GM03348 (cell line): ENCODE data around the gene ESRRG.
"Not testable (repeated sequence)": the region's sequence is repeated elsewhere in the genome, so short reads cannot be mapped to it uniquely, and the experiment has no call there.

Source experiments
- DNase-seq: peaks from one replicate; pipeline ENCODE4 v3.0.0; 2012; ENCODE audit warnings: low spot score

Gene ESRRG

DNA sequence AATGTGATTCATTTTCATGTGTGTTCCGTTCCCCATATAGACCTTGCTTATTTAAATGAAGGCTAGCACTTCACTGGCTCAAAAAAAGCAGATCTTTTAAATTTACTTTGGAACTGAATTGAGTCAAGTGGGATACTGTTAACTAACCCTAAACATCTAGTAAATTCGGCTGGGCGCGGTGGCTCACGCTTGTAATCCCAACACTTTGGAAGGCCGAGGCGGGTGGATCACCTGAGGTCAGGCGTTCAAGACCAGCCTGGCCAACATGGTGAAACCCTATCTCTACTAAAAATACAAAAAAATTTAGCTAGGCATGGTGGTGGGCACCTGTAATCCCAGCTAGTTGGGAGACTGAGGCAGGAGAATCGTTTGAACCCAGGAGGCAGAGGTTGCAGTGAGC lies 19.2 kb downstream of the ESRRG start:
- DNase-seq, result not testable (repeated sequence)

DNA sequence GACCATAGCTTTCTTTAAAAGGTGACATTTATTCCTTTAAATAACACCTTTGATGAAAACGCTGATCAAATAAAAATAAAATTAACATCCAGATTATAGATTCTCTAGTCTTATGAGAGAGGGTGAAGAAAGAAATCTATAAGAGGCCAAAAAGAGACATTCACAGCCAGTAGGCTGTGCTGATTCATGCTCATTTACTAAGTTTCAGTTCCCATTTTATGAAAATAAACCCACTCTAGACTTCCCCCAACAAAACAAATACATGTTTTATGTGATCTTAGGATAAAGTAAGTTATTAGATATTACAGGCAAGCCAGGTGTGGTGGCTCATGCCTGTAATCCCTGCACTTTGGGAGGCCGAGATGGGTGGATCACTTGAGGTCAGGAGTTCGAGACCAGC lies 21.1 kb downstream of the ESRRG start:
- DNase-seq, result no peak

DNA sequence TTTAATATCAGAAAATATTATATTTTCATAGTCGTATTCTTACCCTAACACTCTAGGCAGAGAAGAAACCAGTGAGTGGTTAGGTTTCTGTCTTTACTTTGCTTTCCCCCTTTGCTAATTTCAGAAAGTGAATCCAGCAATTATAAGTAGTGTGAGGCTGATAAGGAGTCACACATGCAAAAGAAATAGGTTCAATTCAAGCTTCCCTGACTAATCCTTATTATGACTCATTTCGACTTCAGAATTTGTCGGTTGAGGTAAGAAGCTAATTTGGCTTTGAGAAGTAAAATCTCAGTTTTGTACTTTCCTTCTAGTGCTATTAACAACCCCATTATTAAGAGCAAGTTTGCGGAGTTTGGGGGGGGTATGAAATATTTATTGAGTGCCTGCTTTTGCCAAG lies 22.4 kb downstream of the ESRRG start:
- DNase-seq, result no peak

DNA sequence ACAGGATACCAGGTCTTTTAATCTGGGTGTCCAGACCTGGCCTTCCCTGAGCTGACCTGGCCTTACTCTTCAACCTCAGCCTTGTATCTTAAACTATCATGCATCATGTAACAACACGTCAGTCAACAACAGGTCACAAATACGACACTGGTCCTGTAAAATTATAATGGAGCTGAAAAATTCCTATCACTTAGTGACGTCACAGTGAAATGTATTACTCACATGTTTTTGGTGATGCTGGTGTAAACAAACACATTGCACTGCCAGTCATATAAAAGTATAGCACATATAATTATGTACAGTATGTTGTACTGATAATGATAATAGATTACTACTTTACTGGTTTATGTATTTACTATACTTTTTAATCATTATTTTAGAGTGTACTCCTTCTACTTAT lies 31.5 kb downstream of the ESRRG start:
- no peak for DNase-seq

DNA sequence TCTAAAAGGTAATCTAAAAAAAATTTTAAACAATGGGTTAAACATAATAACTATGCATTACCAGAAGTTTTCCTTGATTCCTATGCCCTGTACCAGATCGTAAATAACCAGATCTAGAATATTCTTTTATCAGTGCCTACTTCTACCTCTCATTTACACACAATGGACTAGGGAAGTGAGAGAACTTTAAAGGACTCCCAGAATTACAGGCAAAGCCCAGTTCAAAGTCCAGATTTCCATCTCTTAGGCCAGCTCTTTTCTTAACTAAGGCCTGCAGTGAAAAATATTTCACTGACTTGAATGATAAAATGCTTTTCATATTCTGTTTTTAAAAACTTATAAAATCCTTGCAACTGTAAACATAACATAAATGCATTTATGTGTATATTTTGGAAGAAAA lies 32.6 kb downstream of the ESRRG start:
- no peak for DNase-seq

DNA sequence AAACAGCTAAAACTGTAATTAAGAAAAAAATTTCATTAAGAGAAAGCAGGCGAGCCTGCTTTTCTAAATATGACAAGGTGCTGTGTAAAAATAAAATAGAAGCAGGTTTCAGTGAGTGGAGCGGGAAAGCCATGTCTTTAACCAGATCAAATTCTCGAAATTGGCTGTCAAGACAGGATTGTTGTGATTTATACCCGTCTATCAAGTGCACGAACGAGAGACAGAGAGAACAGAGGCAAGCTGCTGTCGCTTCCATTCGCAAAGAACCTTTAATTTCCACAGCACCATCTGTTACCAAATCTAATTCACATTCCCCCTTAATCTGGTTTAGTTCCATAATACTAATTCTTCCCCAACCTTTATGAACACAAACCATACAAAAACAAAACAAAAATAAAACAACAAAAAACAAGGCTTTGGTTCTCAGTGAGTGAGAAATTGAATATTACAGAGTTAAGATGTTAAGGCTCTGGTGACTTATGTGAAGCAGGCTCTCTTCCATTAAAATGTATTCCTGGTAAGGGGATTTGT lies 35.0 kb downstream of the ESRRG start:
- DNase-seq, result no peak

DNA sequence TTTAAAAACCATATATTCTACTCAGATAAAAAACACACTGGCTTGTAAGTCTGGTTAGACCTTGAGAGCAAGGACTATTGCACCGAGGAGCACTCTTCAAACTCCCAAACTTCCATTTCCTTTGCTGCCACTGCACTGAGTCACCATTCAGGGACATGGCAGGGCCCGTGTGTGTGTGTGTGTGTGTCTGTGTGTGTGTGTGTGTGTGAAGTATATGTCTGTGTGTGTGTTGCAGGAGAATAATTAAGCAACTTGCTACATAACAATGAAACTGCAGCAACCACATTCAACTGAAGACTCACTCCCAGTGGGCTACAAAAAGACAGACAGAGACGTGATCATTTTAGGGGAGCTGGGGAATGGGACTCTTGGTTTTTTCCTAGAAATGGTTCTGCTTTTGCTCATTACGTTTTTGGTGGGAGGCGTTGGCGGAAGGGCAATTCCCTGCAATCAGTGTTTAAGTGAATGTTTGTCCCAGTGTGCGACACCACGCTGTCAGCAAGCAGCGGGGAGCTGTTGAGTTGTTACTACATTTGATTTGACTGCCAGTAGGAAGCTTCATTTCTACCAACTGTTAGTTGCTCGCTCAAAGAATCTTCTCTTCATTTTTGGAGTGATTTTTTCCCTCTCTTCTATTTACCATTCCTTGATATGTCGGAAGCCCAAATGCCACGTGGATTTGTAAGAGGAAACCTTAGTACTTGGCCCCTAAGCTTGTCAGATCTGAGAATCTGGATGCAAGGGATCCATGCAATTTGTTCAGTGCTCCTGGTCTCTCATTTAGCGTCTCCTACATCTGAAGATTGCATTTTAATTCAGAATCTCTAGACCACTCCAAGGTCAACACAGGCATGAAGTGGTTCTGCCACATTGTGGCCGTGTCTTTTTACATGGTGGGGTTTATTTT lies 36.1 kb downstream of the ESRRG start:
- DNase-seq, result no peak

DNA sequence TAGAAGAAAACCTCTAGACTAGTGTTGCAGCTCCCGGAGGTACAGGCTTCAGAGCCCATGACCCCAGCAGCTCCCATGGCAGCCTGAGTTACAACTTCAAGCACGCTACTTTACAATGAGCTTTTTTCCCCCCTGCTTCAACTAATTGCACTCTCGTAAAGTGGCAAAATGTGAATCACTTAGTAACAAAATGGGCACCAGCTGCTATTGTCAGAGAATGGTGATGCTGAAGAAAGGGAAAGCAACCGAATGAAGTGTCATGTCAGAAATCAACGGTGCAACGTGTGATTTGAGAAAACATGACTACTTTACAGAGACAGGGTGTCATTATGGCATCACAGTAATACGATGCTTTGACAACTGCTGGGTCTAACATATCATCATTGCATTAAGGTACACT lies 40.5 kb downstream of the ESRRG start:
- DNase-seq, result no peak

DNA sequence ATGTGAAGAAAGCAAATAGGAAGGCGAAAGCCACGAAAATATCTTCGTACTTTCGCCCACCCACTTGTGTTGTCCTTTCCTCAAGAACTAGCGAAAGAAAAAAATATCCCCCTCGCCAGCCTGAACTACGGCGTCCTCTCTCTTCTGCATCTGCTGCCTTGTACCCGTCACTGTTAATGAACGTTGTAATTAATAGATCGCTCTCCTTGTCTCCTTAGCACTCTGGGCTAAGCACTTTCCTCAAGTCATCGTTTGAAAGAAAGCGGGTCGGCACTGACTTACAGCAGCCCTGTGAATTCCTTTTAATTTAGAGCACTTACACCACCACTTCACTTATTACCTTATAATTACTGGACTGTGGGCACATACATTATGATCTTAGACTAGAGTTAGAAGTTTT lies 44.1 kb downstream of the ESRRG start:
- DNase-seq, result no peak

DNA sequence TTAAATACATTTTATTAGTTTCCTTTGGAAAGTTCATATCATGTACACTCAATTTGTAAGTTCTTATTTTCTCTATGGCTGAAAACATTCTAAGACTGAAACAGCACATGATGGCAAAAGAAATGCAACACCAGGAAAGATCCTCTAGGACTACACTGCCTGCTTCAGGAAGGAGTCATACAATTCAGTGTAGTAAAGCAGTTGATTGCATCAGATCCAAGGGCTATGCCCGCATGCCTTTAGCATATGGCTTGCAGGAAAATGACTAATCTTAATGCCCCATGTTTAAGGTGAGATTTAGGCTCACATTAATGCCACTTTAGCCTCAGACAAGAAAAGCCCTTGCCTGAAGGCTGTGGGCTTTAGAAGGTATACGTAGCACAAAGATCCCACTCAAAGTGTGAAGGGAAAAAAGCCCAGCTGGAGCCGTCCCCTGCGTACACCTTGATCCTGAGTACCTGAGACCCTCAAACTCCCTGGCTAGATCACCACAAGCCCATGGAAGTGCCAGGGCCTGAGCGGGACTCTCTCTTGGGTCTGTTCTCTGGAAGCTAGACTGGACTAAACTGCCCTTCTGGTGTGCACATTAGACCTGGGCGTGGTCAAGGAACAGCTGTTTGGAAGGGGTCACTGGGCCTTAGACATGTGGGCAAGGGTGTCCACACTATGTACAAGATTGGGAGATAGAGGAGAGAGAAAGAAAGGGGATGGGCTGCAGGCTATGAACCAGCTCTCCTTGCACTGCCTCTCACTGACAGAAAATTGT lies 52.9 kb downstream of the ESRRG start:
- DNase-seq, result peak; percentile 7

DNA sequence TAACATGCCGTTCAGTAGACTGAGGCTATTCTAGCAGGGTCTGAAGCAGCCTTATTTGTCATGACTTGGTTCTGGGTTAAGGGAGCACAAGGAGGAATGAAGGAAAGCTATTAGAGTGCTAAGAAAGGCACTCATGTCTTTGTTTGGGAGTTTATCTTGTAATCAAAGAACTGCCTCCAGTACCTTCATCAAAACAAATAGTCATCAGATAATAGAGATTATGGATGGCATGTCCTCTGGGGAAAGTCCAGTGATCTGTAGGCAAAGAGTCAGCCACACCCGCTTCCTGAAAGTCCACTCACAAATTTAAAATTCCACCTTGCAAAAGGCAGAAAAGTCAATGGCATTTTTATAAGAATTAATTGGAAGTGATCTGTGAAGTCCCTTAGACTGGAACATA lies 56.8 kb downstream of the ESRRG start:
- no peak for DNase-seq

DNA sequence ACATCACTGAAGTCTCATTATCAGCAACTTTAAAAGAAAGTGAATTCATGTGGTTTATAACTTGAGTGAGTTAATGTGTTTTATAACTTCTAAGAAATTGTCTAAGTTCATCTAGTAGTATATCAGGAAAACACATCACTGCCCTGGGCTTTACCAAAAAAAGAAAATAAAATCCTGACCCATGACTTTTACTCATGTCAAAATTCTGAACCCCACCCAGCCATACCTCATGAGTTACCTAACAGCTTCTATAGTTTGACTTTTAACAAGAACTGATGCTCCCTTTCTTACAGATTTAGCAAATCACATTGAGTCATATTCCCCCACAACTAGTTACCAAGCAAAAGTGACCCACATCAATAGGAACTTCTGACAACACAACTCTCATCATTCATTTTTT lies 57.4 kb downstream of the ESRRG start:
- no peak for DNase-seq

DNA sequence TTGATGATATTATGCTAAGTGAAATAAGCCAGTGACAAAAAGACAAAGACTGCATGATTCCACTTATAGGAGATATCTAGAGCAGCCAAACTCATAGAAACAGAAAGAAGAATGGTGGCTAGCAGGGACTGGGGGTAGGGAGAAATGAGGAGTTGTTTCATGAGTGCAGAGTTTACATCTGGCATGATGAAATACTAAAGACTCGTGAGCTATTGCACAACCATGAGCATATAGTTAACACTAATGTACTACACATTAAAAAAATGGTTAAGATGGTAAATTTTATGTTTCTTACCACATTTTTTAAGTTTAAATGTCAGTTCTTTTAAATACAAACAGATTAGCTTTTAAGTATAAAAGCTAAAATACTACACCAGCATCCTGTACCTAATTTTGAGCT lies 57.8 kb downstream of the ESRRG start:
- DNase-seq, result no peak

DNA sequence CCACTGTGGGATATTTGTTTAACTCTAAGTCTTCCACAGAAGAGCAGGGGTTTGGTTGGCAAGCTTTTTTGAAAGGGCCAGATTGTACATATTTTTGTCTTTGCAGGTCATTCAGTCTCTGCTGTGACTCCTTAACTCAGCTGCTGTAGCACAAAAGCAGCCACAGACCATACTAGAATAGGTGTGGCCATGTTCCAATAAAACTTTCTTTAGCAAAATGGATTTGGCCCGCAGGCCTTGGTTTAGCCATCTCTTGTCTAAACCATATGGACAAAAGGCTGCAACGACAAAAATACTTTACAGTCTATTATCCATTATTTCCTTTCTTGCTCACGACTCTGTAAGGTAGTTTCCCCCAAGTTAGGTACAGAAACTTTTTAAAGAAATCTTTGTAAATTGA lies 60.5 kb downstream of the ESRRG start:
- no peak for DNase-seq

DNA sequence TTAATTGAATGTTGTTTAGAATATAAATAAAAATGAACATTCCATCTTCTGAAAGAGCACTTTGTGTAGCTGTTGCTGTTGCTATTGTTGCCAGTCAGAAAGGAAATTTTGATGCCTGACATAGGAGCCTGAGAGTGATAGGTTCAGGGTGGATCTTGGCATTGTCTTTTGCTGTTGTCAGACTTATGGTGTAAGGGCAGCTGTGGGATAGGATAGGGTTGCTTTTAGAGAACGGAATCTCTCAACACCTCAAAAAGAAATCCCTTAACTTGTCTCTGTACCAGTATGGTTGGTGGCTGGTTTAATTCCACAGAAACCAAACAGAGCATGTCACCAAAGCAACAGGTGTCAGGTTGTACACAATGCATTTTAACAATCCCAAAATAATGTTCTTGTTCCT lies 62.7 kb downstream of the ESRRG start:
- DNase-seq, result no peak

DNA sequence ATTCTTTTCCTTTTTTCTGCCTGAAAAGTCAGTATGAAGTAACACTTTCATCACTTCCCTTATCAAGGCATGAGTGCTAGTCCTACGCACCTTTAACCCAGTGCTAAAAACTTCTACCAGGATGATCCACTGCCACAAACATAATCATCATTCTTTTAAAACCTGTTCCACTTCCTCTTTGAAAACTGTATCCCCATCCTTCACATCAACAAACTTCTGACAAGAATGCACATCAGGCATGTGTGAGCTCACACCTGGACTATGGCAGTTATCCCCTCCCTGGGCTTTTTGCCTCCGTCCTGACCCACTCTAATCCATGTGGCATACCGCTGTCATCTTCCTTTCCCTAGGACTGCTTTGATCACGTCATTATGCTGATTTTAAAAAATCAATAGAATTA lies 70.2 kb downstream of the ESRRG start:
- DNase-seq, result no peak

DNA sequence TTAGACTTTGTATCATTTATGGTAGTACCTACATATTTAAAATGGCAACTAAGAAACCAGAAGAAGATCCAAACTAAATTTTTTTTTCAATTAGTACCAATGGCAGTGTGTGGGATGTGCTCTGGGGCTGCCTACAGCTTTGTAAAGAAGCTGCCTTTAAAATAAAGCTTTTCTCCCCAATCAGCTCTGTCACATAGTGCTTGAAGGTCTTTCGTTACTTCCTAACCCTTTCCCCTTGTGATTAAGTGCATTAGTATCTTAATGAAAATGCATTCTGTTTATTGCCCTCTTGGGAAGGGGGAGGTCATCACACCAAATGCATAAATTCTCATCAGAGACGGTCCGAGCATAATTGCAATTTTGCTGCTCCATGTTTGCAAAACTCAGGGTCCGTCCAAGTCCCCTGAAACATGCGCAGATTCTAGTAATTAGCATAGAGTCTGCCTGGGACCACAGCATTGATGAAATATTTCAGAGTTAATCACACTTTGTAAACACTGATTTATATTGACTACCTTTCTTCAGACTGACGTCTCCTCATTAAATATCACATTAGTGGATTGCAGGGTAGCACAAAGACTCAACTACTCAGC lies 71.3 kb downstream of the ESRRG start:
- DNase-seq, result no peak

DNA sequence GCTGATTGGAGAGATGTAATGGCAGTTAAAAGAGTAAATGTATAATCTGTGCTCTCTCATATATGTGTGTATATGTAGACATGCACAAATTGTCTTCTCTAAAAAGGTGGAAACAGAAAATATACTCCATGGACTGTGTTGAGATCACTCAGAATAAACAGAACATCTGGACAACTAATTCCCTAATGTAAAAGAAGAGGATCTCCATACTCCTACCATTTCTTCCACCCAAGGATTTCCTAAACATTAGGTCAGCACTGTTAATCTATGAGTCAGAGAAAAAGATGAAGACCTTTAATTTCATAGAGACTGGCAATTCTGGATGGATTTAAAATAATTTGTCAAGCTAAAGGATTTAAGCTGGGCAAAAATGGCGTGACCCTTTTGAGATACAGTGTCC lies 80.1 kb downstream of the ESRRG start:
- DNase-seq, result no peak

DNA sequence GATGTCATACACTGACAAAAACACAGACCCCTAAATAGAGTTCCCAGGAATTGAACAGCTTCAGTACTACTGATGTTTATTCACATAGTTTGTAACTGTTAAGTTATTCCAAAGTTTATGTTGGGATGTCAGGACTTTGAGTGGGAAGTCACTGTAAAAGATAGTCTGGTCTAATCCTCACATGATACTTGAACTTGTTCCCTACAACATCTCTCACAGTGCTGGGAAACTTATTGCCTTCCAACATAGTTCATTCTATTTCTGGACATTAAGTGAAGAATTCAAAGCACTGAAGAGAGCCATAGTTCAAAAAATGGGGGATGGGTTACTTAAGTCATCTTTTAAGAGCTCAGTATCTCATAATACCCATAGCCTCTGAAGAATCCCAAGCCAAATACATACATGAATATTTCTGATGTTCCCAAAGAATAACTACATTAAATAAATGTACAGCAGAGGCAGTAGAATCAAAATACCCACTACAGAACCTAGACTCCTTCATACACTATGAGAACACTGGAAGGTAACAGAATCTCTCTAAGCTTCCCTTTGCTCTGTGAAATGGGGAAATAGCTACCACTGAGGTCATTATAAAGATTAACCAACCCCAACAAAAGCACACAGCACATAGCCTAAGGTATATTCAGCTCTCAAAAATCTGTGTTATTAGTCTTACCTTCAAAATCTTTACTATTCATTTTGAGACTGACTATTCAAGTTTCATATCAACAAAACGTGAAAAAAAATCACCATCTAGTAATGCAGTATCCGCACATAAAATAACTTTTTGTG lies 81.4 kb downstream of the ESRRG start:
- no peak for DNase-seq

DNA sequence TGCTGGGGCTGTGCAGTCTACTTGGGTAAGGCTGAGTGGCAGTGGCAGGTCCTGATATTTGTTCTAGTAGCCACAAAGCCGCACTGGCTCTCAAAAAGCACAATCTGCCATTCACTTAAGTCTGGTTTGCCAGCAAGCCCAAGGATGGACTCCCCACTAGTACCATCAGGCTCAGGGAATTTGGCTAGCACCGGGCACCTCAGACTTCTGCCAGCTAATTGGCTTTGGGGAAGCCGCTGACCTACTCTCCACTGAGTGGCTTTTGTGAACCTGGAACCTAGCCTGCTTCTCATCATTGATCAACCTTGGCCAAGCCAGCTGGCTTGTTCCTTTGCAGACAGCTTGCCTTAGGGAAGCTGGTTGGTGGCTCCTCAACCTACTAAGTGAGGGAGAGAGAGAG lies 83.1 kb downstream of the ESRRG start:
- no peak for DNase-seq

DNA sequence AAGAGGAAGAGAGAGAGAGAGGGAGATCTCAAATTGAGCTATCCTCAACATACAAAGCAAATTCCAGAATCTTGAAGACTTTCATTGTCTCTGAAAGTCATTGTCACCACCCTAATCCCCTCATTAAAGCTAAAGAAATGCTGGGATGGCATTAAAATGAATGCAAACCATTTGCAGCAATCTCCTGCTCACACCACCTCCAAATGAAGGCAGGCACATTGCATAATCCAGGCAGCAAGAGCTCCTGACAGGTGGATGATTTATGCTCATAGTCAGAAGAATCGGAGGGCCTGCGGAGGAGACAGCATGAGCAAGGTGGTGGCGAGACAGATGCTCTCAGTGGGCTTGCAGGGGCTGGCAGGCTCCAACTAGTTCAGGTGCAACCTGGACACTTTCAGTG lies 90.2 kb downstream of the ESRRG start:
- no peak for DNase-seq

DNA sequence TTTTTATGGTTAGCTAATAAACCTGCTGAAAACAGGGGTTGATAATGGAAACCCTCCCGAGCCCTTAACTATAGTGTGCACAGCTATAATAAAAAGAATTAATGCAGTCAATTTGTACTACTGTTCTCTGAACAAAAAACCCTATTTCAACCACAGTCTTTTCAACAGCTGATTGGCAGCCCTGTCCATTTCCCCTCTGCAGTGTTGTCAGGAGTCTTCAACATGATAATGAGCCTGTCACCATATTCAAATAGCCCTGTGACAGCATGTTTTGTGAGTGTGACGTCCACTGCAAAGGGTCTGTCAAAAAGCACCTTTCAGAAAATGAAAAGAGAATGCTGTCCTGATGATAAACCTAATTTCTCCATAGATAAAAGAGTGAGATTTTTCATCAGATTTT lies 92.7 kb downstream of the ESRRG start:
- no peak for DNase-seq
